ENCODE data around the gene MTHFD1L.

The MTHFD1L gene

GRCh38 chr6:150940941-150941340 is 75.4 kb downstream of the MTHFD1L start:
- peak; percentile 90 for ATAC-seq
- TF ChIP-seq ZFP30 (CRISPR knock-in tag; IDR thresholded peaks at IDR 0.05) = no peak
- no peak for TF ChIP-seq ISL1 (CRISPR knock-in tag; IDR thresholded peaks at IDR 0.05)
- no peak for TF ChIP-seq POU6F1 (CRISPR knock-in tag; IDR thresholded peaks at IDR 0.05; ENCODE audit: borderline replicate concordance, low read depth)
- no peak for TF ChIP-seq OSR1 (CRISPR knock-in tag; IDR thresholded peaks at IDR 0.05)
- TF ChIP-seq RARB (CRISPR knock-in tag; IDR thresholded peaks at IDR 0.05) = no peak
- TF ChIP-seq SNAI2 (CRISPR knock-in tag; IDR thresholded peaks at IDR 0.05) = no peak
- no peak for TF ChIP-seq GLIS3 (CRISPR knock-in tag; IDR thresholded peaks at IDR 0.05)
- TF ChIP-seq ZNF565 (CRISPR knock-in tag; conservative IDR thresholded peaks at IDR 0.05; ENCODE audit: low read depth) = no peak
- no peak for TF ChIP-seq CSDC2 (CRISPR knock-in tag; IDR thresholded peaks at IDR 0.05)
- TF ChIP-seq BACH2 (CRISPR knock-in tag; IDR thresholded peaks at IDR 0.05; ENCODE audit: borderline replicate concordance) = no peak
- TF ChIP-seq ZNF70 (CRISPR knock-in tag; IDR thresholded peaks at IDR 0.05) = no peak
- no peak for TF ChIP-seq TSHZ2 (CRISPR knock-in tag; IDR thresholded peaks at IDR 0.05)
- TF ChIP-seq TOX (CRISPR knock-in tag; IDR thresholded peaks at IDR 0.05; ENCODE audit: borderline replicate concordance) = no peak

- TF ChIP-seq PPARA (CRISPR knock-in tag; IDR thresholded peaks at IDR 0.05; ENCODE audit: borderline replicate concordance) (no peak), TSHZ2 (CRISPR knock-in tag; IDR thresholded peaks at IDR 0.05) (no peak), BACH2 (CRISPR knock-in tag; IDR thresholded peaks at IDR 0.05; ENCODE audit: borderline replicate concordance) (no peak), ZNF70 (CRISPR knock-in tag; IDR thresholded peaks at IDR 0.05) (no peak), ZFP30 (CRISPR knock-in tag; IDR thresholded peaks at IDR 0.05) (no peak)
- no peak for ATAC-seq
These were observed 84.0 kb downstream of the MTHFD1L start for GRCh38 chr6:150949526-150949925.

GRCh38 chr6:150953851-150954250 is 88.3 kb downstream of the MTHFD1L start:
- ATAC-seq = no peak
- TF ChIP-seq ESRRG (CRISPR knock-in tag; IDR thresholded peaks at IDR 0.05) = no peak
- TF ChIP-seq POU6F1 (CRISPR knock-in tag; IDR thresholded peaks at IDR 0.05; ENCODE audit: borderline replicate concordance, low read depth) = no peak
- no peak for TF ChIP-seq CREB5 (CRISPR knock-in tag; IDR thresholded peaks at IDR 0.05; ENCODE audit: low read depth)
- no peak for TF ChIP-seq TOX (CRISPR knock-in tag; IDR thresholded peaks at IDR 0.05; ENCODE audit: borderline replicate concordance)
- TF ChIP-seq ZNF8 (CRISPR knock-in tag; IDR thresholded peaks at IDR 0.05) = no peak
- no peak for TF ChIP-seq TSHZ2 (CRISPR knock-in tag; IDR thresholded peaks at IDR 0.05)
- TF ChIP-seq SNAI2 (CRISPR knock-in tag; IDR thresholded peaks at IDR 0.05) = no peak
- no peak for TF ChIP-seq ZC3H10 (CRISPR knock-in tag; IDR thresholded peaks at IDR 0.05)
- TF ChIP-seq ZFP3 (CRISPR knock-in tag; IDR thresholded peaks at IDR 0.05) = no peak
- TF ChIP-seq PPARA (CRISPR knock-in tag; IDR thresholded peaks at IDR 0.05; ENCODE audit: borderline replicate concordance) = no peak
- TF ChIP-seq CSRNP3 (CRISPR knock-in tag; IDR thresholded peaks at IDR 0.05) = no peak
- no peak for TF ChIP-seq RARB (CRISPR knock-in tag; IDR thresholded peaks at IDR 0.05)
- no peak for TF ChIP-seq TCF4 (CRISPR knock-in tag; IDR thresholded peaks at IDR 0.05; ENCODE audit: borderline replicate concordance)
- TF ChIP-seq OSR1 (CRISPR knock-in tag; IDR thresholded peaks at IDR 0.05) = no peak
- no peak for TF ChIP-seq BACH2 (CRISPR knock-in tag; IDR thresholded peaks at IDR 0.05; ENCODE audit: borderline replicate concordance)
- TF ChIP-seq ISL1 (CRISPR knock-in tag; IDR thresholded peaks at IDR 0.05) = no peak
- TF ChIP-seq GLIS3 (CRISPR knock-in tag; IDR thresholded peaks at IDR 0.05) = no peak
- TF ChIP-seq ZNF70 (CRISPR knock-in tag; IDR thresholded peaks at IDR 0.05) = no peak
- TF ChIP-seq ZNF565 (CRISPR knock-in tag; conservative IDR thresholded peaks at IDR 0.05; ENCODE audit: low read depth) = no peak

Data from SK-N-SH treated with all-trans-retinoic acid at 6 μM for 48 hours (cell line).